Heart left ventricle (tissue), 13 donors: ENCODE data around the gene HPN.

Source experiments
- CTCF ChIP-seq, 12 donors: fragments of 200-600 bp; sonication (generic) in 4 of 12; IDR thresholded peaks; one replicate each; pipeline versions ENCODE4 v1.5.0 to v1.8.0; 2018 to 2022; ENCODE audit warnings: antibody characterized with exemption in 12 of 12, mild to moderate bottlenecking in 5 of 12
- POLR2A ChIP-seq, 2 donors: fragments of 450-650 bp; IDR thresholded peaks; one replicate each; pipeline ENCODE4 v1.6.1; 2017; ENCODE audit warnings: antibody characterized with exemption in 2 of 2, mild to moderate bottlenecking in 2 of 2, moderate library complexity in 2 of 2
- donor health status: ischemic (EF 13 %, LVEDD 7.1; RV severe dilation, severe dysfunction).
- donor health status: DM: no; HTN: yes; CAD: no.
- donor health status: DM: no; HTN: no; CAD: no.
- donor health status: ischemic (EF 25% LVEDD 6.9; RV normal size, moderate dysfunction).
- donor health status: ischemic (EF 25% LVEDD 5.7; RV mildly dilated, moderate dysfunction).
- donor health status: ischemic (EF 35%, LVEDD 5.7; RV mildly dilated, moderate dysfunction).
- donor health status: nonischemic (EF 11% LVEDD 7.7; RV severe dilation, severe dysfunction).
- donor health status: DM: yes; HTN: yes; CAD: no.
- donor health status: PGD.
- donor health status: ischemic (EF 29% LVEDD 5.4; RV normal size, mild dysfunction).
- donor health status: nonischemic (EF 23%, LVEDD 6.1; RV moderate dilation, normal function).

DNA sequence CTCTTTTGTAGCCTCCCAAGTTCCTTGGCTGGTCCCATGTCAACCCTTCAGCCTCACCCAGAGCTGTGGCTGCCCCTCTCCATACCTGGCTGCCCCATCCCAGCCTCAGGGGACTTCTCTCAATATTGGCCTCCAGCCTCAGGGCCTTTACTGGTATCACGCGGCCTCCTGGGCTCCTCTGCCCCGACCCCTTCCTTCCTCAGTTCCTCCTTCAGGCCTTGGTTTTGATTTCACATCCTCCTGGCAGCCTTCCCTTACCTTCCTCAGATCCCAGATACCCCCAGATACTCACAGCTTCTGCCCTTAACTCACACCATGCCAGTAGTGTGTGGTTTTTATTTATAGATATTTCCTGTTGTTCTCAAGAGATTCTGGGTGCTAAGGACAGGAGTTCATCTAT is 24.0 kb upstream of the HPN start:
- TF ChIP-seq CTCF (IDR thresholded peaks at IDR 0.05): no peak
- TF ChIP-seq POLR2A (IDR thresholded peaks at IDR 0.05): no peak
